Subcutaneous adipose tissue (tissue), 4 donors: ENCODE data around the gene HTR2A. TPM values are rescaled to one million over a fixed set of nuclear protein-coding genes. Genes with fewer than 3 reads are reported as not detected.

Experiments
- CTCF ChIP-seq: fragments of 450-650 bp; IDR thresholded peaks from one replicate; pipeline ENCODE4 v1.5.1; 2016; ENCODE audit warnings: low read depth, mild to moderate bottlenecking, control low read depth, antibody characterized with exemption, moderate library complexity
- total RNA-seq, 4 donors: library from RNA; depleted of rRNA; stranded (reverse); fragments of >200 nt; gene quantifications; one replicate each; pipeline ENCODE4 v1.1.0, GENCODE V29; 2016

HTR2A gene
- total RNA-seq, 4 donors from 2014 or later = 0.16 to 2.4 (median 0.66) TPM; not detected in 1

GRCh38 chr13:46909042-46909441 is 12.2 kb upstream of the HTR2A start:
- TF ChIP-seq CTCF = no peak

- no peak for TF ChIP-seq CTCF
These were observed 11.6 kb upstream of the HTR2A start for GRCh38 chr13:46908501-46908900.

- TF ChIP-seq CTCF = no peak
These were observed 9.6 kb upstream of the HTR2A start for GRCh38 chr13:46906405-46906804.

- no peak for TF ChIP-seq CTCF
These were observed 8.4 kb upstream of the HTR2A start for GRCh38 chr13:46905249-46905648.

GRCh38 chr13:46903748-46904147 is 6.9 kb upstream of the HTR2A start:
- no peak for TF ChIP-seq CTCF

- no peak for TF ChIP-seq CTCF
These were observed 4.9 kb upstream of the HTR2A start for GRCh38 chr13:46901721-46902120.

GRCh38 chr13:46899801-46900200 is 2.9 kb upstream of the HTR2A start:
- no peak for TF ChIP-seq CTCF

GRCh38 chr13:46895381-46895780 is 1.5 kb downstream of the HTR2A start:
- TF ChIP-seq CTCF = no peak
